Activated CD4-positive, alpha-beta T cell treated with anti-CD3 and anti-CD28 coated beads, Interleukin-2, amount 10 ng/mL, durations not matched to agents 7 days and 5 days (primary cell): Measurements from ENCODE around the gene SEZ6L2. TPM values are rescaled to one million over a fixed set of nuclear protein-coding genes. Genes with fewer than 3 reads are reported as not detected.

Experiments
- CTCF ChIA-PET: fragments of 350-600 bp; sonication (Branson Sonifier 250); formaldehyde crosslinking; loops from one replicate; lab custom pipeline; 2021; ENCODE audit warnings: antibody characterized with exemption; lab: Charles Lee
- POLR2A ChIA-PET: fragments of 350-600 bp; sonication (Branson Sonifier 250); formaldehyde crosslinking; loops from one replicate; lab custom pipeline; 2021; ENCODE audit warnings: antibody characterized with exemption; lab: Charles Lee
- DNase-seq: peaks from one replicate; pipeline ENCODE4 v3.0.0-alpha.2; 2020
- H3K27ac Mint-ChIP-seq: one replicate; pipeline ENCODE4 v1.8.0; 2021; ENCODE audit warnings: mild to moderate bottlenecking, moderate library complexity, mixed read lengths
- H3K27me3 Mint-ChIP-seq: one replicate; pipeline ENCODE4 v1.8.0; 2021; ENCODE audit warnings: mixed read lengths
- H3K36me3 Mint-ChIP-seq: one replicate; pipeline ENCODE4 v1.8.0; 2021; ENCODE audit warnings: low read depth, mixed read lengths
- H3K4me1 Mint-ChIP-seq: one replicate; pipeline ENCODE4 v1.8.0; 2021; ENCODE audit warnings: mixed read lengths
- H3K4me3 Mint-ChIP-seq: one replicate; pipeline ENCODE4 v1.8.0; 2021; ENCODE audit warnings: mild to moderate bottlenecking, moderate library complexity, mixed read lengths
- H3K9me3 Mint-ChIP-seq: one replicate; pipeline ENCODE4 v1.8.0; 2021; ENCODE audit warnings: mixed read lengths
- total RNA-seq, 2 experiments: library from RNA; stranded (reverse); gene quantifications; one replicate each; pipeline ENCODE4 v1.2.3, GENCODE V29; 2021

The SEZ6L2 gene
- total RNA-seq, 2 experiments from 2014 or later = not detected

DNA sequence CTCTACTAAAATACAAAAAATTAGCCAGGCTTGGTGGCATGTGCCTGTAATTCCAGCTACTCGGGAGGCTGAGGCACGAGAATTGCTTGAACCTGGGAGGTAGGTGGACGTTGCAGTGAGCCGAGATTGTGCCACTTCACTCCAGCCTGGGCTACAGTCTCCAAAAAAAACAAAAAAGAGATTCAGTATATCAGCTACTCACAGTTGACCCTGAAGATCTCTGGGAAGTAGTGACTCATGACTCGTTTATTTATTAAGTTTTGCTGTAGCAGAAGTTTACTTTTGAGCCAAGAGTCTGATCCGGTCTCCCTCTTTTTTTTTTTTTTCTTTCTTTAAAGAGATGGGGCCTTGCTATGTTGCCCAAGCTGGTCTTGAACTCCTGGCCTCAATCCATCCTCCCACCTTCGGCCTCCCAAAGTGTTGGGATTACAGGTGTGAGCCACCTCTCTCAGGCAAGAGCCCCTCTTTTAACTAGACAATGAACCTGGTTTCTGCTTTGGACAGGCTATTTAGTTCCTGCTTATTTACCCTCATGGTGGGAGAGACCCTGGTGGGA, 74.7 kb downstream of the SEZ6L2 start:
- ChIA-PET POLR2A (no interaction called here), CTCF (interaction anchor here (0.6 to 7.2 kb wide), 9 partner anchors 8 to 277 kb away, joined by 3 to 39 read pairs (median 4); partner anchors contain the start of genes DOC2A, MAZ and PAGR1)
- no peaks in the 10 kb centered on the region for H3K9me3 Mint-ChIP-seq
- peak overlapping the region; percentile 26 for H3K4me3 Mint-ChIP-seq
- no peaks in the 10 kb centered on the region for H3K27me3 Mint-ChIP-seq
- H3K4me1 Mint-ChIP-seq = peaks cover 72% of the 10 kb centered on the region
- H3K27ac Mint-ChIP-seq = peak overlapping the region; percentile 74
- peaks cover 28% of the 10 kb centered on the region for H3K36me3 Mint-ChIP-seq
- DNase-seq = no peak

DNA sequence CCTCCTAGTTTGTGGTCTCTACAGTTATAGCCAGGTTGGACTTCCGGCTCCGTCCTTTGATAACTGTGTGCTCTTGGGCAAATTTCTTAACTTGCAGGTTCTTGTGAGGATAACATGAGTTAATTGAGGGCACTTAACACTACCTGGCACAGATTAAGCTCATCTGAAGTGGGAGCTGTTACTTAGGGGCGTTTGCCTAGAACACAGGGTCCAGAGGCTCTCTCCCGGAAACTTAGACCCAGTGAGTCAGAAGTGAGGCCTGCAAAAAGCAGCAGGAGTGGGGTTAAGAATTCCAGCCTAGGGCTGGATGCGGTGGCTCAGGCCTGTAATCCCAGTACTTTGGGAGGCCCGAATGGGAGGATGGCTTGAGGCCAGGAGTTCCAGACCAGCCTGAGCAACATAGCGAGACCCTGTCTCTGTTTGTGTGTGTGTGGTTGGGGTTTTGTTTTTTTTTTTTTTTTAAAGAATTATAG, 77.7 kb downstream of the SEZ6L2 start:
- no peak for DNase-seq
- Mint-ChIP-seq H3K36me3 (peaks cover 47% of the 10 kb centered on the region), H3K27ac (peak overlapping the region; percentile 84), H3K9me3 (no peaks in the 10 kb centered on the region), H3K4me3 (peak overlapping the region; percentile 91), H3K27me3 (no peaks in the 10 kb centered on the region), H3K4me1 (peaks cover 76% of the 10 kb centered on the region)
- ChIA-PET POLR2A (interaction anchor here (0.7 kb wide), 1 partner anchor 11 kb away, joined by 4 read pairs; no protein-coding TSS in a partner anchor), CTCF (interaction anchor here (0.6 to 7.2 kb wide), 6 partner anchors 13 to 270 kb away, joined by 3 to 41 read pairs (median 11); partner anchors contain the start of genes MAZ and TBX6)

Other genes with a start within 250 kb of the SEZ6L2 start
- gene SPN, start 236.3 kb downstream of the SEZ6L2 start, total RNA-seq = 100 to 1,000 TPM; 351 to 357 TPM
- 1 to 10 TPM; 3.9 to 4.8 TPM for gene QPRT, start 220.4 kb downstream of the SEZ6L2 start, total RNA-seq
- 10 to 100 TPM; 88.3 to 92.3 TPM for gene C16orf54, start 153.6 kb downstream of the SEZ6L2 start, total RNA-seq
- not detected for gene ZG16, start 121.3 kb downstream of the SEZ6L2 start, total RNA-seq
- 100 to 1,000 TPM; 244 to 253 TPM for gene KIF22, start 108.8 kb downstream of the SEZ6L2 start, total RNA-seq
- 100 to 1,000 TPM; 528 to 590 TPM for gene MAZ, start 93.0 kb downstream of the SEZ6L2 start, total RNA-seq
- gene PRRT2, start 87.4 kb downstream of the SEZ6L2 start, total RNA-seq = 1 to 10 TPM in 1 of 2 experiments, under 1 TPM in 1; 0.98 to 1.3 TPM
- 10 to 100 TPM; 26.8 to 29.6 TPM for gene PAGR1, start 83.4 kb downstream of the SEZ6L2 start, total RNA-seq
- 100 to 1,000 TPM; 177 to 187 TPM for gene MVP, start 79.1 kb downstream of the SEZ6L2 start, total RNA-seq
- gene CDIPT, start 36.3 kb downstream of the SEZ6L2 start, total RNA-seq = 10 to 100 TPM; 62.5 to 82.1 TPM
- not detected for gene ASPHD1, start 938 bp upstream of the SEZ6L2 start, total RNA-seq
- 10 to 100 TPM; 28.4 to 36.1 TPM for gene KCTD13, start 26.7 kb upstream of the SEZ6L2 start, total RNA-seq
- 10 to 100 TPM; 57.8 to 60.5 TPM for gene TMEM219, start 62.5 kb upstream of the SEZ6L2 start, total RNA-seq
- 10 to 100 TPM; 47.7 to 48.8 TPM for gene TAOK2, start 74.3 kb upstream of the SEZ6L2 start, total RNA-seq
- 10 to 100 TPM; 37.0 to 45.0 TPM for gene HIRIP3, start 96.1 kb upstream of the SEZ6L2 start, total RNA-seq
- gene INO80E, start 96.7 kb upstream of the SEZ6L2 start, total RNA-seq = 100 to 1,000 TPM; 113 to 134 TPM
- gene DOC2A, start 111.5 kb upstream of the SEZ6L2 start, total RNA-seq = under 1 TPM; 0.19 to 0.30 TPM
- gene C16orf92, start 123.6 kb upstream of the SEZ6L2 start, total RNA-seq = not detected
- gene TLCD3B, start 131.7 kb upstream of the SEZ6L2 start, total RNA-seq = 1 to 10 TPM; 7.1 to 7.2 TPM
- gene ALDOA, start 166.2 kb upstream of the SEZ6L2 start, total RNA-seq = 1,000 to 10,000 TPM; 1,139 to 1,329 TPM
- gene PPP4C, start 176.4 kb upstream of the SEZ6L2 start, total RNA-seq = 100 to 1,000 TPM; 129 to 136 TPM
- gene TBX6, start 192.4 kb upstream of the SEZ6L2 start, total RNA-seq = 1 to 10 TPM; 1.2 to 1.7 TPM
- gene YPEL3, start 196.7 kb upstream of the SEZ6L2 start, total RNA-seq = 10 to 100 TPM; 50.7 to 55.4 TPM
- gene GDPD3, start 214.0 kb upstream of the SEZ6L2 start, total RNA-seq = 10 to 100 TPM; 11.8 to 13.2 TPM
- 10 to 100 TPM; 65.4 to 69.2 TPM for gene MAPK3, start 223.7 kb upstream of the SEZ6L2 start, total RNA-seq